Inferior parietal cortex (tissue), 1 donor: ENCODE measurements around the gene CDCA7L.

ENCODE experiments used
- DNase-seq: peaks from one replicate; pipeline ENCODE4 v3.0.0-alpha.2; 2016; ENCODE audit errors: extremely low spot score

CDCA7L gene, protein sequence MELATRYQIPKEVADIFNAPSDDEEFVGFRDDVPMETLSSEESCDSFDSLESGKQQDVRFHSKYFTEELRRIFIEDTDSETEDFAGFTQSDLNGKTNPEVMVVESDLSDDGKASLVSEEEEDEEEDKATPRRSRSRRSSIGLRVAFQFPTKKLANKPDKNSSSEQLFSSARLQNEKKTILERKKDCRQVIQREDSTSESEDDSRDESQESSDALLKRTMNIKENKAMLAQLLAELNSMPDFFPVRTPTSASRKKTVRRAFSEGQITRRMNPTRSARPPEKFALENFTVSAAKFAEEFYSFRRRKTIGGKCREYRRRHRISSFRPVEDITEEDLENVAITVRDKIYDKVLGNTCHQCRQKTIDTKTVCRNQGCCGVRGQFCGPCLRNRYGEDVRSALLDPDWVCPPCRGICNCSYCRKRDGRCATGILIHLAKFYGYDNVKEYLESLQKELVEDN

DNA sequence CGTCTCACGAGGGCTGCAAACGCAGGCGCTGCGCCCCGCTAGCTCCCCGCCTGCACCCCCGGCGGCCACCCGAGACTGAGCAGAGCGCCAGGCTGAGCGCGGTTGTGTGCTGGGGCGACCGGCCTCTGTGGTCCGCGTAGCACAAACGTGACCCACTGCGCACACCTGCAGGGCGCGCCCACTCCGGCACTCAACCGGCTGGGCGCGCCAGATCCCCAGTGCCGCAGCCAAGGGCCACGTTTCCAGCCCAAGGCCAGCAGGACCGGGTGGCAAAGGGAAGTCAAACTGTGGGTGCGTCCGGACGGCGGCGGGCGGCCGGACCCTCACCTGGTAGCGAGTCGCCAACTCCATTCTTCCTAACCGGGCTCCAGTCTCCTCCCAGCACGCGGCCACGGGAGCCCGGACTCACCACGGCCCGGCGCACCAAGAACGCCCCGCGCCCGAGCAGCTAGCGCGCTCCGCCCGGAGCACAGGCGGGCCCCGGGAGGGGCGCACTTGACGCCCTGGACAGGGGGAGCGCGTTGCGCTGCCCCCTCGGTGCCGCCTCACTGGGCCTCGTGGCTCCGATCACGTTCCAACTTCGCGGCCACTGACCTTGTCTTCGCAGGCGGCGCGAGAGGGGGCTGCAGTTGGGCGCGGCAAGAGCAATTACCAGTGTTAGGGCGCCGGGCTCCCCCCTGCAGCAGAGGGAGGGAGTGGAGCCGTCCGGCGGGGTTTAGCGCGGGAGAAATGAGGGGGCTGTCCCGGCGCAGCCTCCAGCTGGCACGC is at the start of gene CDCA7L:
Gene CDCA7L (minus strand): TSS at position 446 of the 768 bp plus-strand sequence. CDS start 95 bp downstream, at position 351.
- peak; percentile 51 for DNase-seq

DNA sequence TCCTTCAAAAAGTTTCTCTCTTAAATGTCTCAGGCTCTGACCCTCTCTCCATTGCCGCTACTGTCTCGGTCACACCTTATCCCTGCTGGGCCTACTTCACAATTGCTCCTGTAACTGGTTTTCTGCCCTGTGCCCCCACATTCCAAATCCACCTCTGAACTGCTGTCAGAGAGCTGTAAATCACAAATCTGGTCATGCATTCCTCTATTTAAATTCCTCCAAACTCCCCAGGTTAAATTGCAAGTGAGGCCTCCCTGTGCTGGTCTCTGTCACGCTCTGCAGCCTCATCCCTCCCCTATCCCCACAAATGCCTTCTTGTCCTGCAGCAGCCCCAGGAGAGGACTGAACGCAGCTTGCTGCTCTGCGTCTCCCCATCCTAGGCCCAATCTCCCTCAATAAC is 40.4 kb upstream of the CDCA7L start:
- DNase-seq = no peak

DNA sequence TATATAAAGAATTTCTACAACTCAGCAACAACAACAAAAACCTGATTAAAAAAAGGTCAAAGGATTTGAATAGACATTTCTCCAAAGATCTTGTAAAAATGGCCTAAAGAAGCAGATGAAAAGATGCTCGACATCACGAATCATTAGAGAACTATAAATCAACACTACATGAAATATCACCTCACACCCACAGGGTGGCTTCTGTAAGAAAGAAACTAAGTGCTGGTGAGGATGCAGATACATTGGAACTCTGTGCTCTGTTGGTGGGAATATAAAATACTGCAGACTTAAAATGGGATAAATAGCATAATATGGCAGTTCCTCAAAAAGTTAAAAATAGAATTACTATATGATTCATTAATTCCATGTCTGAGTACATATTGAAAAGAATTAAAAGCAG is 38.3 kb upstream of the CDCA7L start:
- DNase-seq = no peak

DNA sequence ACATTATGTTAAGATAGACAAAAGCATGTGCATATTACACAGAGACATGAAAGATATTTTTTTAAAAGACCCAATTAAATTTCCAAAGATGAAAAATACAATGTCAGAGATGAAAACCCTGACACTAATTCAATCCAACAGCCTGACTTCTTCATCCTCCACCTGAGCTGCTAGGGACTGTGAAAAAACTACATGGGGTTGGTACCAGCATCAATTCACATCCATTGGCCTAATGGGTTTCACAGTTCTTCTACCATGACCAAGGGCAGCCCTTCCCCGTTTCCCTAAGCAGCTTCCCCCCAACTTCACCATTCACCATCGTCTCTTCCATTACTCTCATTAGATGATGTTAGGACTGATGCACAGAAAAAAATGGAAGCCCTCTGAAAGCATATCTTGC is 37.4 kb upstream of the CDCA7L start:
- no peak for DNase-seq

DNA sequence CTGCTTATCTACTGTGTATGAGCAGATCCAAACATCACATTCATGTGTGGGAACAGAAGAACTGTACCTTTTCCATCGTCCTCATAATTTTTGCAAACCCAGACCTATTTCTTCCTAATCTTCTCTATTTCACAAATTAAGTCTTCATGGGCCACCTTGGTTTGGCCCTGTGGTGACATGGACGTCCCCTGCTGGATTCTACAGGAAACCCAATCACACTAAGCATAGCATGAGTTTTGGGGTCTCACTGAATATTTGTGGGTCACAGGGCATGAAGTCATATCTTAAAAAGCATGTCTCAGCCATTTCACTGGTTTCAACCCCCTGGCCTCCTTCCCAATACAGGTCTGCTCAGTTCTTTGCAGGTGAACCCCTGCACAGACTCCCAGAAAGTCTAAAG is 35.8 kb upstream of the CDCA7L start:
- DNase-seq = no peak

DNA sequence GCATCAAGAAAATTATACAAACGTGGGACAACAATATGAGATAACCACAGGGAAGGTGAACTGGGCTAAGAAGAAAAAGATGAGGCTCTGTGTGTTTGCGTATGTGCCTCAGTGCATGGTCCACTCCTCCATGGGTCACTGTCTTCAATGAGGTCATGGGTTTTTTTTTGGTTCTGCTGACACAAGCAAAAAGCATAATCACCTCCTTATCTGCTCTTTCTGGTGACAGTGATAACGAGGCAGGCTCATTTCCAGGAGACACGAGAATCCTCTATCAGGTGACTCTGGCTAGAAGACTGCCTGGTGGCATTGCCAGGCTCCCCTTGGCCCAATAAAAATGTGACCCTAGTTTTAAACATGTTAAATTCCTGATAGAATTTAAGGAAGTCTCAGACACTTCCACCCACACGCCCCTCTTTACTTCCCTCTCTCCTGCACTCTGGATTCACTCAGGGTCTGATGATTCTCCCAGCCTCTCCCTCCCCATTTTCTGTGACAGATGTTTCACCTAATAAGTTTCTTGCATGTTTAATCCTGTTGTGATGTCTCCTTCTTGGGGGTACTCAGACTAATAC is 35.3 kb upstream of the CDCA7L start:
- no peak for DNase-seq

DNA sequence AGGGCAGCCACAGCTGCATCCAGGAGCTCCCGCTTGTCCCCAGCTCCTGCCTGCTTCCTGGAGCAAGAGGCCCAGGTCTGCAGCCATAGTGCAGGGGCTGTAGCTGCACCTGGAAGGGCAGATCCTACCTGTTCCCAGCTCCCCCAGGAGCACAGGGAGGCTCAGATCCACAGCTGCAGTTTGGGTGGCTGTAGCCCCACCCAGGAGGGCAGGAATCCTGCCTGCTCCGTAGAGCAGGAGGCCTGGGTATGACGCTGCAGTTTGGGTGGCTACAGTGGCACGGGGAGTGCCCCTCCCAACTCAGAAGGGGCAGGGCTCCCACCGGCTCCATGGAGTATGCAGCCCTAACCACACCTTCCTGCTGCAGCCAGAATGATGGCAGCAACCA is 26.7 kb upstream of the CDCA7L start:
- no peak for DNase-seq

DNA sequence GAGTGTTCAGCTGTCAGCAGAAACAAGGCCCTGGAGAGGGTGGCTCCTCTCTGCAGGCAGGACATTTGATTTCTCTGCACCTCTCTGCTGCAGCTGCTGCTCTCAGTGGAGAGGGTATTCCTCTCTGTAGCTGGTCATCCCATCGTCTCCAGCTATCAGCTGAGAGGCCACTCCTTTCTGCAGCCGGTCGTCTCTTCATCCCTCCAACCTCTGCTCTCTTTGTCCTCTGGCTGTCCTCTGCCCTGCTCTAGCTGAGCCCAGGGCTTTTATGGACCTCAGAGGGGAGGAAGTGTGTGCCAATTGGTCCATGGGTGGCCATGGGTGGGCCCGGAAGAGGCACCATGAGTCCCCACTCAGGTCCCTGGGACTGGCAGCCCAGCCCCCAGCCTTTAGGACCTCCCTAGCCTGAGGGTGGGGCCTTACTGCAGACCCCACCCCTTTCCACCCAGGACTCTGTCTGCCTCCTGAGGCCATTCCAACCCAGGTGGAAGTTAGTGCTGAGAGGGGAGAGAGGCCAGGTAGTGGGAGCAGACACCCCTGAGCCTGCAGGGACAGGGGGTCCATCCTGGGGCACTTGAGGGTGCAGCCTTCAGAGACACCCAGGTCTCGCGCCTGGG is 26.2 kb upstream of the CDCA7L start:
- no peak for DNase-seq

DNA sequence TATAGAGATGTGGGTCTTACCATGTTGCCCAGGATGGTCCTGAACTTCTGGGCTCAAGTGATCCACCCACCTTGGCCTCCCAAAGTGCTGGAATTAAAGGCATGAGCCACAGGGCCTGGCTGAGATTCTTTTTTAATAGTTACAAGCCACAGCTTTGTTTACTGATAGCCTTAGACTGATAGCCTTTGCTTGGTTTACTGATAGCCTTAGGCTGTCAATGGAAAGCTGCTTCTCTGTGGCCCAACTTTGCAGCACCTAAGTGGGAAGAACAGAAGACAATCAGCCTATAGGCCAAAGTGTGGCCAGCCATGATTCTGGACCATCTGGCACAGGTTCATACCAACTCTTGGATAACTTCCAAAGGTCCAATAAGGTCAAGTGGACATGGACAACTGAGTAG is 24.1 kb upstream of the CDCA7L start:
- no peak for DNase-seq

DNA sequence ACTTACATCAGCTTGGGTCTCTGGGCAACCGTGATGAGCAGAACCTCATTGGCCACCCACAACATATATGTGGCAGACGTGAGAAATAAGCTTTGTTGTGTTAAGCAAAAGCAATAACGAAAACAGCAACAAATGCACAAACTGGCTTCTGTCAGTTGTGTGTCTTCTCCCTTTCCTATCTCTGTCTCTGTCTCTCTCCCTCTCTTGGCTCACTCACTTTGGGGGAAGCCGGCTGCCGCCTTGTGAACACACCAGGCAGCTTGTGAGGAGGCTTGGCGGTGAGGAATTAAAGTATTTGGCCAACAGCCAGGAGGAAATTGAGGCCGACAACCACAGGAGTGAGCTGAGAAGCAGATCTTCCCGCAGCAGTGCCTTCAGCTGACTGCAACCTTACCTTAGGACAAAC is 21.9 kb upstream of the CDCA7L start:
- DNase-seq = no peak

DNA sequence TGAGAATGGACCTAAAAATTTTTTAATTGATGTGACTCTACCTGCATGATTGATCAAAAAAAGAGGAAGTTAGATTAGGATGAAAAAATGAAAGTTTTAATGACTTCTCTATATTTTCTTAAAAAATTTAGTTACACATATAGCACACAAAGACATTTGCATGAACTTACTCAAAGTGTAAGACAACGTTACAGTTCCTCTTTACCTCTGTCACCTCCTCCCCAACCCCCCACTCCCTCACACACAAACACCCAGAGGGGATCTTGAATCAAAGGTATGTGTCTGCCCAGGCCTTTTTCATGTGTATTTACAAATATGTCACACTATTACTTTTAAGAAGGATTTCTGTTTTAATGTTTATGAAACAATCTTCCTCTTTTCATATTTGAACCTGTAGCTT is 20.6 kb upstream of the CDCA7L start:
- no peak for DNase-seq

DNA sequence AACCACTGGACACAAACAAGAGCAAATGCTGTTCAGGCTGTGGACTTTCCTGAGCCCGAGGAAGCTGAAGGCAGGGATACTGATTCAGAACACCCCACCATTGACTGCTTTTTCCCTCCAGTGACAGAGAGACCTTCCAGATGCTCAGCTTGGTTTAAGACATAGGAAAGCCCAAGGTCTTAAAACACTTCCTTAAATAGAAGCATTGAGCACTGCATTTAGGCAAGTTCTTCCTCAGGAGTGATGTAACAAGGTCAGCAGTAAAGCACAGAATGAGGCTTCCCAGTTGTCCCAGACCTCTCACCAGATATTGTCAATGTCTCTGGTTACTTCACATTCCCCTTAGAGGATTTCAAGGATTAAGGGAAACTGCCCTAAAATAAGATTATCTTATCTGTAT is 19.6 kb upstream of the CDCA7L start:
- no peak for DNase-seq

DNA sequence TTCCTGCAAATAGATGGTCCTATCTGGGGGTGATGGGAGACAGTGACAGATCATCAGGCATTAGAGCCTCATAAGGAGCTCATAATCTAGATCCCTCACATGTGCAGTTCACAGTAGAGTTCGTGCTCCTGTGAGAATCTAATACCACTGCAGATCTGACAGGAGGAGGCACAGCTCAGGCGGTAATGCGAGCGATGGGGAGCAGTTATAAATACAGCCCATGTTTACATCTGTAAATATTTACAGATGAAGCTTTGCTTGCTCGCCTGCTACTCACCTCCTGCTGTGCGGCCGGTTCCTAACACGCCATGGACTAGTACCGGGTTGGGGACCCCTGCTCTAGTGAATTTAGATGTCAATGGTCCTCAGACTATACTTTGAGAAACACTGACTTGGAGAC is 17.0 kb upstream of the CDCA7L start:
- DNase-seq = no peak

DNA sequence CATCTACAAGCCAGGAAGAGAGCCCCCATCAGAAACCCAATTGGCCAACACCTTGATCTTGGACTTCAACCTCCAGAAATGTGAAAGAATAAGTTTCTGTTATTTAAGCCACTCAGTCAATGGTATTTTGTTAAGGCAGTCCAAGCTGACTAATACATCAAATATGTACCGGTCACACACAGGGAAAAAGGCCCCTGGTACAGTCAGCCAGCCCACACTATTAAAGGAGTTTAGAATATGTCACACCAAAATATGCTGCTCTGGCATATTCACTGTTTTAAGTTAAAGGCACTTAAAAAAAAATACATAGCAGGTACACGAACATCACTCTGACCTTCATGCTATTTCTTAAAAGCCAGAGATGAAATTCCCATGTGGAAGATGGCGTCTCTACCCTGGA is 15.2 kb upstream of the CDCA7L start:
- no peak for DNase-seq

DNA sequence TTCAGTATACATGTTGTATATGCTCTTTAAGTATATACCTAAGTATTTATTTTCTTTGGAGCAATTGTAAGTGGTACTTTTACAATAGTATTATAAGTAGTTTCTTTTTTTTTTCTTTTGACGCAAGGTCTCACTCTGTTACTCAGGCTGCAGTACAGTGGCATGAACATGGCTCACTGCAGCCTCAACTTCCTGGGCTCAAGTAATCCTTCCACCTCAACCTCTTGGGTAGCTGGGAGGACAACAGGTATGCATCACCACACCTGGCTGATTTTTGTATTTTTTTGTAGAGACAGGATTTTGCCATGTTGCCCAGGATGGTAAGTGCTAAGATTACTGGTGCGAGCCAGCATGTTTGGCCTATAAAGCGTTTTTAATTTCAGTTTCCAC is 13.7 kb upstream of the CDCA7L start:
- no peak for DNase-seq

DNA sequence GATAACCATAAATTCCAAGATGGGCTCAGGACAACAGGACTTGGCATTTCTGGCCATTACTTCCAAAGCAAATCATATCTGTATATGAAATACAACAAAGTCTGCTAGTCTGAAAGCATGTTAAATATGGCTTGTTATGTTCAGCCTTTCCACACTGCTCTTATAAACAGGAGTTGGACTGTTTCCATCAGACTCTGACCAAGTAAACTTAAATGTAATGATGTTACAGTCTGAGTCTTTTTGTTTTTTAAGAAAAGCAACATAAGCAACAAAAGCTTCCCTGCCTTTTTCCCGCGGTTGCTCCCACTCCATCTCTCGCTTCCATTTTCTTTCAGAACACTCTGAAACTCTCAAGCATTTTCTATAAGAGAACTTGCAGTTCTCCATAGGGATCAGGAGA is 8.1 kb upstream of the CDCA7L start:
- DNase-seq = no peak

DNA sequence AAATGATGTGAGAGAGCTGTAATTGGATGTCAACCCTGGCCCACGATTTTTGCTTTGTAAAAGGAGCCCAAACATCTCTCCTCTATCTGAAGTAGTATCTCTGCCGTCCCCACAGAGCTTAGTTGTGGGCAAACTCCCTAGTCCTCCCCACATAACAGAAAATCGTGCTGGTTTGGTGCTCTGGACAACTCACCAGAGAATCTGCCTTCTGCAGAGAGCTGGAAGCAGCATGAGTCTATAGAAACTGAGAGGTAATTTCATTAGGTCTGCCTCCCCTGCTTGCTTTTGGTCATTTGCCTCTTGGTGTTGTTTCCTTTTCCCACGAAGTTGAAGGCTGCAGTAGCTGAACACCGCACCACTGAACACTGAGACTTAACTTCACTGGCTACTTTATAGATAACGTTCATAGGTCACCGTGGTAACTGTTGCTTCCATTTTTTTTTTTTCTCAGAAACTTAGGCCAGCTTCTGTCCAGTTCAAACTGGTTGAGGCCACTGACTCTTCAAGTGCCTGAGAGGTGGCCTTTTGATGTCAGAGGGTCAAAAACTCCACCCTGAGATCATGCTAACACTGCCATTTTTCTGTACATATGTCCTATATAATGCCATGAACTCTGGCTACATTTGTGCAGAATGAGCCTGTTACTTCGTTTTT is 3.3 kb upstream of the CDCA7L start:
- no peak for DNase-seq

DNA sequence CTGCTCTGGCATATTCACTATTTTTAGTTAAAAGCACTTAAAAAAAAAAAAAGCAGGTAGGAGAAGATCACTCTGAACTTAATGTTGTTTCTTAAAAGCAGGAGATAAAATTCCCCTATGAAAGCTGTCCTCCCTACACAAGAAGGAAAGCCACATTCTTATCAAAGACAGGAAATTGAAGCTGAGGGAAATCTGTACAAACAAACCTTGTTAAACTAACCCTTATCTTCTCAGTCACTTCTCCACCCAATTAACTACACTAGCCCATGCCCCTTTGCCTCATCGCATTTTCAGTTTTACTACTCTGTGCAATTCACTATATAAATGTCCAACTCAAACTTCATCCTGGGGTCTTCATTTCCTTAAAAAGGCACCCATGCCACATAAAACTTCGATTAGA is 2.7 kb upstream of the CDCA7L start:
- no peak for DNase-seq

DNA sequence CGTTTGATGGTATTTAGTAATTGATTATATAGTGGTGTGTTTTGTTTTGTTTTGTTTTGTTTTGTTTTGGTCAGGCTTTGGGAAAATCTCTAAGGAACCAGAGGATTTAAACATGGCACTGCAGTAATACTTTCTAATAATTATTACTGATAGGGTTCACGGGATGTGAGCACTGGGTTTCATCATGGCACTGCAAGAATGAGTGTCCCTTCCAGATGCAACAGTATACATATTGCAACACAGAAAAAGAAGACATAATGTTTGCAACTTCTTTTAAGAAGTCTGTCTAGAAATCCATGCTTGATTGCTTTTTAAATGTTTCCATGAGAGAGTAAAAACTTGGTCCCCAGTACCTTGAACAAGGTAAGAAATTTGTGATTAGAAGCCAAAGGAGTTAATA is 2.2 kb upstream of the CDCA7L start:
- DNase-seq = no peak

DNA sequence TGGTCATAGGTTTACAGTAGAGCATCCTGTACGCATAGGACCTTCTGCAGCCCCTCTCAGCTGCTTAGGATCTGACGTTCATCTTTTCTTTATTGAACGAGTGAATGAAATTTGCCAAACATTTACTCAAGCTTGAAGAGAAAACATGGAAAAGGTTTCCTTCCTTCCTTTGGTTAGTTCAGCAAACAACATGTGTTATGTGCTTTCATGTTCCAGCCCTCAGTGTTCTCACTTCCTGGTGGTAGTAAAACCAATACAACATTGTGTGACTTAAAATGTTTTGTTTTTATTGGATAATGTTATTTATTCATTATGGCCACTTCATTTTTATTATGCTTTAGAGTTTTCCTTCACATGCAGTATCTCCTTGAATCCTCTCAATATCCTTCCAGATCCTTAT is 1.4 kb upstream of the CDCA7L start:
- no peak for DNase-seq

DNA sequence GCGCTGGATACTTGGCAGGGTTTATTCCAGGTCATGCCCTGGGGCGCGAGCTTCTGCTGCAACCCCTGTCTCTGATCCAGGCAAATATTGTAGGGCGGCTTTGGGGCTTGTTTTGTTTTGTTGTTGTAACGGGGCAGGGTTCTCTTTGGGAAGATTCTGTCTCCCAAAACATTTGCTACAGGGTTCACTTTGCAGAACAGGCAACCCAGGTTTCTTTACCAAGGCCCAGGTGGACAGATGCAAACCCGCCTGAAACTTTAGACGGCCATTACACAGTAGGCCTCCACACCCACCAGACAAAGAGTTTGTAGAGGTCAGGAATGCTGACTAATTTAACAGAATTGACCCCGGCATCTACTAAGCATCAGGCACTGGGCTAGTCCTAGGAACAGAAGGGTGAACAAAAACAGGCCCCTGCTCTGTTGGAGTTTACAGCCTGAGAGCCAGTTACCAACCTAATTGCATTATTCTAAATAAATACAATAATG is 567 bp upstream of the CDCA7L start:
- no peak for DNase-seq
